A673 (cell line): Measurements from ENCODE around the gene STX1B.

Experiments used
- CTCF ChIP-seq: fragments of 300-800, 200-600 bp; sonication (generic); conservative IDR thresholded peaks from 2 replicates; pipeline ENCODE4 v1.5.1; 2017; ENCODE audit warnings: low read depth, mild to moderate bottlenecking, antibody characterized with exemption, low read length, moderate library complexity, mixed read lengths
- EZH2 ChIP-seq: fragments of 200-600 bp; sonication (generic); IDR thresholded peaks from 2 replicates; pipeline ENCODE4 v1.6.1; 2017; ENCODE audit warnings: borderline replicate concordance, low read depth, mild to moderate bottlenecking, mixed read lengths, antibody characterized with exemption, low read length; ENCODE audit not compliant: poor library complexity, severe bottlenecking

- no peak for TF ChIP-seq CTCF
- no peak for TF ChIP-seq EZH2
Observed at GRCh38 chr16:31023627-31024226, 13.3 kb upstream of the STX1B start.
